Mammary epithelial cell (primary cell): ENCODE data around the gene GNAL.

ENCODE experiments used
- CTCF ChIP-seq, 2 donors: IDR thresholded peaks in 1 of 2; conservative IDR thresholded peaks in 1 of 2; 2 replicates each; pipeline ENCODE4 v1.5.1; 2011 to 2012; ENCODE audit warnings: inconsistent platforms in 2 of 2, low read length in 2 of 2, mild to moderate bottlenecking in 2 of 2, control low read depth in 1 of 2, low read depth in 1 of 2; ENCODE audit not compliant: insufficient read depth in 1 of 2; ENCODE audit errors: extremely low read depth in 1 of 2
- EZH2 ChIP-seq: IDR thresholded peaks from 2 replicates; pipeline ENCODE4 v1.6.1; 2012; ENCODE audit warnings: low read length, inconsistent platforms, borderline replicate concordance

- no peak for TF ChIP-seq CTCF (conservative IDR thresholded peaks at IDR 0.05 in 1 of 2, IDR thresholded peaks at IDR 0.05 in 1 of 2; ENCODE audit: extremely low read depth in 1 of 2, insufficient read depth in 1 of 2, low read depth in 1 of 2, low read length in 2 of 2)
- no peak for TF ChIP-seq EZH2
Observed at GRCh38 chr18:11866764-11867163, 177.7 kb downstream of the GNAL start.
